Naive thymus-derived CD4-positive, alpha-beta T cell (primary cell): ENCODE results near the gene DNAJB11. TPM values are rescaled to one million over a fixed set of nuclear protein-coding genes. Genes with fewer than 3 reads are reported as not detected.

ENCODE experiments used
- ATAC-seq: fragments of 150-1000 bp; cut with Tn5 transposase; 2 replicates; pipeline ENCODE4 v1.10.0; 2021; ENCODE audit warnings: mild to moderate bottlenecking, moderate library complexity
- CTCF ChIA-PET: fragments of 350-600 bp; sonication (Branson Sonifier 250); formaldehyde crosslinking; loops from one replicate; lab custom pipeline; 2021; ENCODE audit warnings: antibody characterized with exemption; lab: Charles Lee
- POLR2A ChIA-PET: fragments of 350-600 bp; sonication (Branson Sonifier 250); formaldehyde crosslinking; loops from one replicate; lab custom pipeline; 2021; ENCODE audit warnings: antibody characterized with exemption, inconsistent platforms; lab: Charles Lee
- DNase-seq, 9 donors: peaks; one replicate each; pipeline versions ENCODE4 v3.0.0 to v3.0.0-alpha.2; 2020 to 2022; ENCODE audit warnings: mixed read lengths in 1 of 9
- H3K27ac ChIP-seq: one replicate; pipeline ENCODE4 v1.7.0; 2013; ENCODE audit warnings: mild to moderate bottlenecking, low read depth, low read length, moderate library complexity
- H3K27me3 ChIP-seq, 2 donors: one replicate each; pipeline ENCODE4 v1.7.0; 2013; ENCODE audit warnings: low read length in 2 of 2, mild to moderate bottlenecking in 2 of 2, moderate library complexity in 2 of 2; ENCODE audit not compliant: control insufficient read depth in 2 of 2, insufficient read depth in 2 of 2
- H3K36me3 ChIP-seq, 3 experiments: 1 replicate in 2 of 3; 2 replicates in 1 of 3; pipeline ENCODE4 v1.7.0; 2013; ENCODE audit warnings: low read length in 3 of 3, mild to moderate bottlenecking in 3 of 3, moderate library complexity in 1 of 3; ENCODE audit not compliant: insufficient read depth in 3 of 3, control insufficient read depth in 2 of 3
- H3K4me1 ChIP-seq, 2 donors: one replicate each; pipeline ENCODE4 v1.7.0; 2013; ENCODE audit warnings: low read length in 2 of 2, mild to moderate bottlenecking in 2 of 2, moderate library complexity in 1 of 2; ENCODE audit not compliant: control insufficient read depth in 2 of 2, insufficient read depth in 2 of 2
- H3K4me3 ChIP-seq: 2 replicates; pipeline ENCODE4 v1.7.0; 2013; ENCODE audit warnings: mild to moderate bottlenecking, low read length
- H3K9me3 ChIP-seq, 3 experiments: 1 replicate in 2 of 3; 2 replicates in 1 of 3; pipeline ENCODE4 v1.7.0; 2013; ENCODE audit warnings: low read length in 3 of 3; ENCODE audit not compliant: control insufficient read depth in 2 of 3
- H3K27ac Mint-ChIP-seq, 9 donors: one replicate each; pipeline ENCODE4 v1.8.0; 2020 to 2022; ENCODE audit warnings: mixed read lengths in 9 of 9, mild to moderate bottlenecking in 8 of 9, moderate library complexity in 5 of 9, inconsistent platforms in 2 of 9
- H3K27me3 Mint-ChIP-seq, 5 donors: one replicate each; pipeline ENCODE4 v1.8.0; 2021 to 2022; ENCODE audit warnings: mixed read lengths in 5 of 5, mild to moderate bottlenecking in 1 of 5
- H3K36me3 Mint-ChIP-seq, 5 donors: one replicate each; pipeline ENCODE4 v1.8.0; 2020 to 2022; ENCODE audit warnings: mixed read lengths in 5 of 5, mild to moderate bottlenecking in 3 of 5, inconsistent platforms in 1 of 5
- H3K4me1 Mint-ChIP-seq, 7 donors: one replicate each; pipeline ENCODE4 v1.8.0; 2020 to 2022; ENCODE audit warnings: mixed read lengths in 7 of 7, mild to moderate bottlenecking in 3 of 7, inconsistent platforms in 1 of 7
- H3K4me3 Mint-ChIP-seq, 10 donors: one replicate each; pipeline ENCODE4 v1.8.0; 2020 to 2022; ENCODE audit warnings: mild to moderate bottlenecking in 10 of 10, mixed read lengths in 10 of 10, moderate library complexity in 6 of 10, inconsistent platforms in 2 of 10
- H3K9me3 Mint-ChIP-seq, 11 donors: one replicate each; pipeline ENCODE4 v1.8.0; 2020 to 2022; ENCODE audit warnings: mixed read lengths in 11 of 11, mild to moderate bottlenecking in 4 of 11, inconsistent platforms in 1 of 11, moderate library complexity in 1 of 11
- intact Hi-C, 2 donors: fragments of 100-400 bp; cut with micrococcal nuclease; formaldehyde crosslinking; loops; one replicate each; pipeline ENCODE4 v1.15.1; 2023
- polyA plus RNA-seq, 2 donors: library from polyadenylated mRNA; unstranded; fragments of 300-500 nt; fragmentation: Illumina TruSeq; gene quantifications; one replicate each; pipeline ENCODE4 v1.2.3, GENCODE V29; 2021
- total RNA-seq, 6 experiments: library from RNA in 5 of 6; stranded (reverse) in 5 of 6; gene quantifications; 1 replicate in 5 of 6; 2 replicates in 1 of 6; pipeline ENCODE4 v1.2.3 and lab custom pipeline; 2021 to 2026

DNAJB11 gene
- 10 to 100 TPM; 29.9 to 75.2 (median 63.1) TPM for total RNA-seq
- 10 to 100 TPM; 27.4 to 28.5 TPM for polyA plus RNA-seq
- 75.9 reads per million, percentile 79 among the genes with 10 or more reads in this experiment for total RNA-seq (lab: John Stamatoyannopoulos, UW)

DNA sequence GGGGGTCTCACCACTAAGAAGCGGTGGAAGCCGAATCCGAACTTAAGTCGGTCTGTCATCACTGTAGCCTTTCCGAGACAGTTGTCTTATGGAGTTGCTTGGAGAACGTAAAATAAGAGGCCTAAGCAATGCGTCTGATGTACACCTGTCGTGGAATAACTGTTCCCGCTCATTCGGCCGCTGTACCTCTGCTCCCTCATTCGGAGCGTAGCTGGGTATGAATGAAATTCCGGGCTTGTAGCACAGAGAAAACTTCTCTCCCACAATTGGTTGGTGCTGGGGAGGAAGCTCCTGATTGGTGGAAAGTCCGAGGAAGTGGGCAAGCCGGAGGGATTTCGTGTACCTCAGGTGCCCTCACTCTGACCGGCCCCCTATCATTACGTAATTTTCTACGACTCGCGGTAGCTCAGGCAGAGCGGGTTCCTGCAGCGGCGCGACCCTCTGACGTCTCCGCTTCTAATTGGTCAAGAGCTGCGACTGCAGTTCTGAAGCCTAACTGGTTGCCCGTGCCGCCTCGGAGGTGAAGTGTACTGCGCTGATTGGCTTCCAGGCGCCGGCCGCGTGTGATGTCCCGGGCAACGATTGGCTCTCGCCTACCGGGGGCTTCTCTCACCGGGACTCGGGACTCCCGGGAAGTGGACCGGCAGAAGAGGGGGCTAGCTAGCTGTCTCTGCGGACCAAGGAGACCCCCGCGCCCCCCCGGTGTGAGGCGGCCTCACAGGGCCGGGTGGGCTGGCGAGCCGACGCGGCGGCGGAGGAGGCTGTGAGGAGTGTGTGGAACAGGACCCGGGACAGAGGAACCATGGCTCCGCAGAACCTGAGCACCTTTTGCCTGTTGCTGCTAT, at the start of gene DNAJB11:
Gene DNAJB11 (plus strand): TSS at position 625 of the 845 bp plus-strand sequence. CDS start 178 bp downstream, at position 803.
- peaks cover 0 to 5% (median 0%) of the 10 kb centered on the region in 11 donors for H3K9me3 Mint-ChIP-seq
- Histone ChIP-seq H3K27ac (peak within 1 kb of the TSS; percentile 95), H3K4me3 (peak within 1 kb of the TSS; percentile 85), H3K36me3 (peaks cover 0 to 6% (median 0%) of the 10 kb centered on the region in 3 experiments), H3K27me3 (no peaks in the 10 kb centered on the region), H3K4me1 (peaks cover 25 to 33% of the 10 kb centered on the region in 2 donors), H3K9me3 (no peaks in the 10 kb centered on the region)
- intact Hi-C loops: loop anchor here (1.0 to 10.0 kb wide), 15 partner anchors 46 to 1756 kb away; partner anchors contain the start of genes EIF4A2 (in 2 of the 2), RFC4 (in 2 of the 2), SENP2 (in 2 of the 2) and TRA2B (in 2 of the 2)
- POLR2A ChIA-PET: interaction anchor here (0.7 to 7.8 kb wide), 13 partner anchors 9 to 1072 kb away, joined by 3 to 74 read pairs (median 3); partner anchors contain the start of genes EIF4A2, SENP2, TMEM41A and TRA2B
- H3K4me3 Mint-ChIP-seq: peak within 1 kb of the TSS; percentile 83 to 98 (median 95)
- CTCF ChIA-PET: interaction anchor here (0.7 to 0.9 kb wide), 3 partner anchors 251 to 627 kb away, joined by 3 to 5 read pairs (median 4); no protein-coding TSS in a partner anchor
- H3K4me1 Mint-ChIP-seq: peaks cover 20 to 70% (median 66%) of the 10 kb centered on the region in 7 donors
- peak within 1 kb of the TSS; percentile 85 to 99 (median 98) for H3K27ac Mint-ChIP-seq
- H3K36me3 Mint-ChIP-seq: peaks cover 0 to 19% (median 5%) of the 10 kb centered on the region in 5 donors
- H3K27me3 Mint-ChIP-seq: peaks cover 0 to 4% (median 0%) of the 10 kb centered on the region in 5 donors
- ATAC-seq: peak; percentile 91
- peak; percentile 83 to 100 (median 99) for DNase-seq

DNA sequence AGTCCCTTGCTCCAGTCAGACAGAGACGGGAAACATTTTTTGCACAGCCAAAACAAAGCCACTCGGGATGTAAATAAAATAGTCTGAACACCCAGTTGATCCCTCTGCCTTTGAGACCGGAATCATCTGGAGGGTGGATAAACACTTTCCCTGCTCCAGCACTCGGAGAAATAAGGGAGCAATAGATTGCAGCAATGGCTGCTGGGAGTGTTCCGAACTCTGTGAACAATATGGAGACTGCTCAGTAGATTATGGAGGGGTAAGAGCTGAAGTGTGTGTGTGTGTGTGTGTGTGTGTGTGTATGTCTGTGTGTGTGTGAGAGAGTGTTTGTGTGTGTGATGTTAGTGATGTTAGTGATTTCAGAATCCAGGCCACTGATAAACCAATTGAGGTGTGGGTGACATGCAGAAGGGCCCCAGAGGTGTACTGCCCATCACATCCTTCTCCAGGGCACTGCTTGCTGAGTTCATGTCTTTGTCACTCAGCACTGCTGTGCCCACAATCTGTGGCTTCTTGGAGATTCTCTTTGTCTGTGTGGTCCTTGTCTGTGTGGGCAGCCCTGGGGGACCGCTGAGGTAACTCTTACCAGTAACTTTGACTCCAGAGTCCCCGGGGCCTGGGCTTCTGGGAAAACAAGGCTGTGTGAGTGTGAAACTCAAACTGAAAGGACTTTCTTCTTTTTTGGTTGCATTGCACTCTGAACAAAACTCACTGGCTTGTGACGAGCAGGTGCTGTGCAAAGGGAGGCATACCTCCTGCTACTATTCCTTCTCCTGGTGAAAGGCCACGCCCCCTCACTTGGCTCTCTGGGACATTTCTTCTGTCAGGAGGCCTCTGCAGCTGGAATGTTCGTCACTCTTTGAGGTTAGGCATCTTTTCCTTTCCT, 49.3 kb upstream of the DNAJB11 start:
- intact Hi-C loops: no loop called here
- DNase-seq (no peak), ATAC-seq (no peak)
- Mint-ChIP-seq H3K9me3 (peaks cover 0 to 2% (median 0%) of the 10 kb centered on the region in 11 donors), H3K4me3 (peak overlapping the region in 1 of 10 donors; percentile 24), H3K27me3 (peaks cover 0 to 3% (median 0%) of the 10 kb centered on the region in 5 donors), H3K27ac (peak overlapping the region in 3 of 9 donors; percentile 3 to 31 (median 22)), H3K4me1 (peaks cover 29 to 59% (median 44%) of the 10 kb centered on the region in 7 donors), H3K36me3 (peaks cover 0 to 5% (median 4%) of the 10 kb centered on the region in 5 donors)
- Histone ChIP-seq H3K27me3 (no peaks in the 10 kb centered on the region), H3K36me3 (no peaks in the 10 kb centered on the region), H3K4me1 (peaks cover 35 to 36% of the 10 kb centered on the region in 2 donors), H3K4me3 (no peak overlapping the region), H3K27ac (no peak overlapping the region), H3K9me3 (no peaks in the 10 kb centered on the region)
- ChIA-PET POLR2A (no interaction called here), CTCF (interaction anchor here (1.1 to 3.8 kb wide), 2 partner anchors 19 kb away, joined by 4 to 19 read pairs; no protein-coding TSS in a partner anchor)

DNA sequence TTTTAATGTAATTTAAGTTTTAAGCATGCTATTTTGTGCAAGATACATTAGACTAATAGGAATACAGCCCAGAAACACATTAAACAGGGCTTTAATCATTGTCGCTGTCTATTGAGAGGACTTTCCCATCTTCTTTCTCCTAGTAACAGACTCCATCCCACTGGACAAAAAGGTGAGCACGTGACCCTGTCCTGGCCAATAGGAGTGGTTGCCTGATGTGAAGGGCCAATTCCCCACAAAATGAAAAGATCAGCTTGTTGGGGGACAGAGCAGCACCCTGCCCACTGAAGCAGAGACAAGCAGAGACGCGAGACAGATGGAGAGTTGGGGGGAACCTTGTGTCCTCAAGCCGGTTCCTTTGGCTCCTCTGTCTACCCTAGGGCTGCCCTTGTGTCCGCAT, 47.5 kb upstream of the DNAJB11 start:
- peaks cover 0 to 16% (median 5%) of the 10 kb centered on the region in 5 donors for H3K36me3 Mint-ChIP-seq
- no peaks in the 10 kb centered on the region for H3K9me3 ChIP-seq
- no peak for ATAC-seq
- no peak for DNase-seq
- POLR2A ChIA-PET: no interaction called here
- H3K9me3 Mint-ChIP-seq: peaks cover 0 to 3% (median 0%) of the 10 kb centered on the region in 11 donors
- H3K27ac Mint-ChIP-seq: no peak overlapping the region
- intact Hi-C loops: no loop called here
- H3K27me3 ChIP-seq: no peaks in the 10 kb centered on the region
- peaks cover 0 to 3% (median 0%) of the 10 kb centered on the region in 5 donors for H3K27me3 Mint-ChIP-seq
- peaks cover 20 to 21% of the 10 kb centered on the region in 2 donors for H3K4me1 ChIP-seq
- CTCF ChIA-PET: no interaction called here
- no peaks in the 10 kb centered on the region for H3K36me3 ChIP-seq
- no peak overlapping the region for H3K4me3 Mint-ChIP-seq
- no peak overlapping the region for H3K27ac ChIP-seq
- H3K4me1 Mint-ChIP-seq: peaks cover 23 to 45% (median 37%) of the 10 kb centered on the region in 7 donors
- no peak overlapping the region for H3K4me3 ChIP-seq

DNA sequence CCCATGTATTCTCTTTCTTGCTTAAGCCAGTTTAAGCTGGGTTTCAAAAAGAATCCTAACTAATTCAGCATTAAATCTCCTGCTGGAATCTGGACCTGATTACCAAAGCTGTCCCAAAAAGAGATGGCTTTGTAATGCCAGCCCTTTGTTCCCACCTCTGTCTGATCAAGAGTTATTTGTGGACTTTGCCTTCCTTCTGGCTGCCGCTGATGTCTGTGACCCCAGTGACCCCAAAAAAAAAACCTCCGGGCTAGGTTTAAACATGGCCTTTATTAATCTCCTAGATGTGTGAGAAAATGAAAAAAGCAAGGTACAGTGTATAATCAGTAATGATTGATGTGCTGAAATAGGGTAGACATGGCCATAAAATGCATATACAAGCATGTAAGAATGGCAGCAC, 47.1 kb upstream of the DNAJB11 start:
- no peak for ATAC-seq
- Mint-ChIP-seq H3K36me3 (peaks cover 0 to 17% (median 5%) of the 10 kb centered on the region in 5 donors), H3K27ac (peak overlapping the region in 1 of 9 donors; percentile 1), H3K4me3 (no peak overlapping the region), H3K9me3 (peaks cover 0 to 3% (median 0%) of the 10 kb centered on the region in 11 donors), H3K27me3 (peaks cover 0 to 3% (median 0%) of the 10 kb centered on the region in 5 donors), H3K4me1 (peaks cover 20 to 45% (median 35%) of the 10 kb centered on the region in 7 donors)
- no peak for DNase-seq
- H3K4me3 ChIP-seq: no peak overlapping the region
- H3K27ac ChIP-seq: no peak overlapping the region
- CTCF ChIA-PET: no interaction called here
- no peaks in the 10 kb centered on the region for H3K36me3 ChIP-seq
- H3K9me3 ChIP-seq: no peaks in the 10 kb centered on the region
- intact Hi-C loops: no loop called here
- H3K27me3 ChIP-seq: no peaks in the 10 kb centered on the region
- peaks cover 16 to 17% of the 10 kb centered on the region in 2 donors for H3K4me1 ChIP-seq
- POLR2A ChIA-PET: no interaction called here

DNA sequence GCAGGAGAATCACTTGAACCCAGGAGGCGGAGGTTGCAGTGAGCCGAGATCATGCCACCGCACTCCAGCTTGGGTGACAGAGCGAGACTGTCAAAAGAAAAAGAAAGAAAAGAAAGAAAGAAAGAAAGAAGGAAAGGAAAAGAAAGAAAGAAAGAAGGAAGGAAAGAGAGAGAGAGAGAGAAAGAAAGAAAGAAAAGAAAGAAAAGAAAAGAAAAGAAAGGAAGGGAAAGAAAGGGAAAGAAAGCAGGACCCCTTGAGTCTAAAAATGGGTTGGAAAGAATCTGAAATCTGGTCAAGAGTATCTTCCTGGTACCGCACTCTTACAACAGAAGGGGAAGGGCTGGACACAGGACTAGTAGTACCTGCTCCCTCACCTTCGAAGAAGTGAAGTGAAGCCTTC, 45.9 kb upstream of the DNAJB11 start:
- intact Hi-C loops: no loop called here
- Mint-ChIP-seq H3K9me3 (peaks cover 0 to 3% (median 0%) of the 10 kb centered on the region in 11 donors), H3K4me3 (no peak overlapping the region), H3K27ac (no peak overlapping the region), H3K4me1 (peaks cover 19 to 45% (median 35%) of the 10 kb centered on the region in 7 donors), H3K27me3 (peaks cover 0 to 3% (median 0%) of the 10 kb centered on the region in 5 donors), H3K36me3 (peaks cover 0 to 17% (median 9%) of the 10 kb centered on the region in 5 donors)
- CTCF ChIA-PET: no interaction called here
- Histone ChIP-seq H3K27me3 (no peaks in the 10 kb centered on the region), H3K4me3 (no peak overlapping the region), H3K9me3 (no peaks in the 10 kb centered on the region), H3K27ac (no peak overlapping the region), H3K4me1 (peaks cover 5 to 15% of the 10 kb centered on the region in 2 donors), H3K36me3 (no peaks in the 10 kb centered on the region)
- POLR2A ChIA-PET: no interaction called here
- DNase-seq (no peak), ATAC-seq (no peak)
